D721Med (cell line): Measurements from ENCODE around the gene EPHB6.
A peak's percentile ranks its signal among the peaks of the same experiment; 100 is the strongest.

Source experiments
- DNase-seq: peaks from one replicate; pipeline ENCODE4 v3.0.0; 2011; ENCODE audit warnings: low spot score; ENCODE audit not compliant: insufficient read length
- FAIRE-seq: peaks from 2 replicates; lab custom pipeline; 2011; peaks lifted over from hg19 to GRCh38; lab: Jason Lieb, UNC
- TF ChIP-seq, protein P1 (sequence below): IDR thresholded peaks from 2 replicates; pipeline ENCODE4 v1.5.1; 2012; ENCODE audit warnings: mild to moderate bottlenecking, control low read depth; ENCODE audit not compliant: insufficient read depth; ENCODE audit errors: missing control alignments

EPHB6 gene

DNA sequence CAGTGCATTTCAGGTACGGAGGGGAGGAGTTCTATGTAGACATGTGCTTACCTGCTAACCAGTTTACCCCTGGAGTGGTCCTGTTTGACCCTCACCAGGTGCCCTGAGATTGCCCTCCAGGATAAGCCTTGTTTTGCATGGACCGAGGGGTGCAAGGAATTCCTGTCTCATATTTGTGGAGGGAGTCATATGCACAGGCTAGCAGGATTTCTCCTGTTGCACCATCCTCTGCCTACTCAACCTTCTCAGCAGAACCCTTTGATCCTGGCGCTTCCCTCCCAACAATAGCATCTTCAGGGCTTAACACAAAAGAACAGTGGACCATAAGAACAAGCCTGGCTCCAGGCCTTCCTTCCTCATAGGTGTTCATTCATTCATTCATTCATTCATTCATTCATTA lies 23.4 kb downstream of the EPHB6 start:
- DNase-seq, result no peak
- TF ChIP-seq, protein P1, sequence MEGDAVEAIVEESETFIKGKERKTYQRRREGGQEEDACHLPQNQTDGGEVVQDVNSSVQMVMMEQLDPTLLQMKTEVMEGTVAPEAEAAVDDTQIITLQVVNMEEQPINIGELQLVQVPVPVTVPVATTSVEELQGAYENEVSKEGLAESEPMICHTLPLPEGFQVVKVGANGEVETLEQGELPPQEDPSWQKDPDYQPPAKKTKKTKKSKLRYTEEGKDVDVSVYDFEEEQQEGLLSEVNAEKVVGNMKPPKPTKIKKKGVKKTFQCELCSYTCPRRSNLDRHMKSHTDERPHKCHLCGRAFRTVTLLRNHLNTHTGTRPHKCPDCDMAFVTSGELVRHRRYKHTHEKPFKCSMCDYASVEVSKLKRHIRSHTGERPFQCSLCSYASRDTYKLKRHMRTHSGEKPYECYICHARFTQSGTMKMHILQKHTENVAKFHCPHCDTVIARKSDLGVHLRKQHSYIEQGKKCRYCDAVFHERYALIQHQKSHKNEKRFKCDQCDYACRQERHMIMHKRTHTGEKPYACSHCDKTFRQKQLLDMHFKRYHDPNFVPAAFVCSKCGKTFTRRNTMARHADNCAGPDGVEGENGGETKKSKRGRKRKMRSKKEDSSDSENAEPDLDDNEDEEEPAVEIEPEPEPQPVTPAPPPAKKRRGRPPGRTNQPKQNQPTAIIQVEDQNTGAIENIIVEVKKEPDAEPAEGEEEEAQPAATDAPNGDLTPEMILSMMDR, result no peak
- no peak for FAIRE-seq

DNA sequence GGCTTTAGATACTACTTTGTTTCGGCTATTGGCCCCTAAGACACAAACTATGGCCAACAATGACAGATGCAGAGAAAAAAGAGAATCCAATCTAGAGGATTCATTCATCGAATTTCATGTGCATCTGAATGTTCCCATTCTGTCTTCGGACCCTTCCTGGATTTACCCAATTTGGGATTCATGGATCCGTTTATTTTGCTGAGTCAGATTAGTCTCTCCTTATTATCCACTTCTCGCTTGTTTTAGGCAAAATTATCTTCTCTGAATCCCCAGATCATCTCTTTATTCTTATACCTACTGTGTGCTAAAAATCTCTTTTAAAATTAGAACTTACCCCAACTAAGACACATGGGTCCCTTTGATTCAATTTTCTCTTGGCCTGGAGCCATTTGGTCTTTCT lies 24.2 kb downstream of the EPHB6 start:
- DNase-seq (no peak), FAIRE-seq (no peak)
- TF ChIP-seq, protein P1, result no peak

DNA sequence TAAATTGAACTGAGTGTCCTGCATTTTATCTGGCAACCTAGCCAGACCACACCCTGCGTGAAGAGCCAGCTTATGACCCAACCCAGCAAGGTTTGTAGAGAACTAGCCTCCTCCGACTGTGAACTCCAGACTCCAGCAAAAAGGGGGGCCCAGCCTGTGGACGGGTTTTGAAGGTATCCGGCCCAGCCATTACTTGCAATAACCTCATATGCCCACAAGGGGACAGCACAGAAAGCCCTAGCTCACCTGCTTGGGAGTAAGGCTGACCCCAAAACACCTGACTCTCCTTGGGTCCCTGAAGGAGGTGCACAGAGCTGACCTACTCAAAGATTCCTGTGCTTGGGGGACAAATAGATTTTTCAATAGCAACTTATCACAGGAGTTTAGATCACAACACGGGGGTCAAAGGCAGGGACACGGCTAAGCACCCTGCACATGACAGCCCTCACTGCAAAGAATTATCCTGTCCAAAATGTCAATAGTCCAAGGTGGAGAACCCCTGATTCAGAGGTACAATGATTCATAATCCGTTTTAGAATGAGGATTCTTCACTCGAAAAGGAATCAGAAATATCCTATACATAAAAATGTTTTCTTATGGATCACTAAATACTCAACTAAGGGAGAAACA lies 26.1 kb downstream of the EPHB6 start:
- TF ChIP-seq, protein P1, result peak; percentile 60
- FAIRE-seq (no peak), DNase-seq (no peak)

DNA sequence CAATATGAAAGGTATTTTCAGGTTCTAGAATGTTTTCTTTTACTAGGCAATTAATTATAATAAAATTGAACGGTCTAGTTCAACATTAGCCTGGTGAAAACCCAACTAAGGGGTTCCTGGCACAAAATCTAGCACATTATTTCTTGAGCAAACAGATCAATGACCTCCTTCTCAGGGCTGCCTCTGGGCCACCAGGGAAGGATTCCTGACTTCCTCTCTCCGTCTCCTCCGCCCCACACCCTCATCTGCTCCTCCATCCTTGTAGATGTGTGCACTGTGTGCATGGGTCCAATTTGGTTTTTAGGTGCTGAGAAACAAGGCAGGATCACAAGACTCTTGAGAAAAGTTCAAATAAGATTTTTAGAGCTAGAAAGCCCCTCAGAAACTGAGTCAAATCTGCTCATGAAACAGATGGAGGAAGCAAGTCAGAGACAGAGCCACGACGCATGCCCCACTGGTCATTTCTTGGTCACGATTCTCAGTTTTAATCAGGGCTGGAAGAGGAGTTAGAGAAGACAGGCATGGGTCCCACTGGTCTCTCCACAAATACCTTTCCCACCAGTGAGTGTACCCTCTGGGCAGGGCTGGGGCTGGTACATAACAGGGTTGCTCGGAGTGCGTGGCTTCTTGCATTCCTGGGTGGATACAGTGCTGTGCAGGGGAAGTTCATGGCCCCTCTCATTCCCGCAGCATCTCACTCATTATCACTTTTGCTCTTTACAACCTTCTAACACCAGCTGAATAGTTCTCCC lies 26.9 kb downstream of the EPHB6 start:
- no peak for FAIRE-seq
- no peak for DNase-seq
- TF ChIP-seq, protein P1, result no peak

DNA sequence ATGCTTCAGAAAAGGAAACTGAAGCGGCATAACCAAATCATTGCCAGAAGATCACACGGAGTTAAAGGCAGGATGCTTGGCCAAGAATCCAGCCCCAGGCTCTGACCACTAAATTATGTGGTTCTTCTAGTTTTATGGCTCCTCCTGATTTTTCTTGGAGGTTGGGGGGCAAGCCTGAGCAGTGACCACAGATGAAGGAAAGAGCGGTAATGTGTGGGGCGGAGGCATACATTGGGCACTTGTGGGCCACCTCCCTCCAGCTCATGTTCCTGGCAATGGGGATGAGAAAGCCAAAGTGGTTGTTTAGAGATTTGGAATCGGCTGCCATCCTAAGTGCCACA lies 27.4 kb downstream of the EPHB6 start:
- no peak for FAIRE-seq
- TF ChIP-seq, protein P1, result no peak
- no peak for DNase-seq

DNA sequence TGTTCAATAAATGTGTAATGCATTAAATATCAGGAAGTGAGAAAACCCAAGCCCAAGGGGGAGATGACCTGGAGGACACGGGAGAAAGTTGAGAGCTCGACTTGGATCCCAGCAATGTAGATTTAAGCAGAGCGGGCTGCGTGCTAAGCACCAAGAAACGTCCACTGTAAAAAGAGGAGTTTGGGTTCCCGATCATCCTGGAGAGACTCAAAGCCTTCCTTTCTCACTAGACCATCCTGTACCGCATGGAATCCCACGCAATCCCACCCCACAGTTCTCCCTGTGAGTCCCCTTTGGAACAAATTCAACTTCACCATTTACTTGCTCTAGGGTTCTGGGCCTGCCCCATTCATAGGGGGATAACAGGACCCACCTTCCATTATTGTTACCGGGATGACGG lies 28.3 kb downstream of the EPHB6 start:
- TF ChIP-seq, protein P1, result no peak
- FAIRE-seq (no peak), DNase-seq (no peak)

DNA sequence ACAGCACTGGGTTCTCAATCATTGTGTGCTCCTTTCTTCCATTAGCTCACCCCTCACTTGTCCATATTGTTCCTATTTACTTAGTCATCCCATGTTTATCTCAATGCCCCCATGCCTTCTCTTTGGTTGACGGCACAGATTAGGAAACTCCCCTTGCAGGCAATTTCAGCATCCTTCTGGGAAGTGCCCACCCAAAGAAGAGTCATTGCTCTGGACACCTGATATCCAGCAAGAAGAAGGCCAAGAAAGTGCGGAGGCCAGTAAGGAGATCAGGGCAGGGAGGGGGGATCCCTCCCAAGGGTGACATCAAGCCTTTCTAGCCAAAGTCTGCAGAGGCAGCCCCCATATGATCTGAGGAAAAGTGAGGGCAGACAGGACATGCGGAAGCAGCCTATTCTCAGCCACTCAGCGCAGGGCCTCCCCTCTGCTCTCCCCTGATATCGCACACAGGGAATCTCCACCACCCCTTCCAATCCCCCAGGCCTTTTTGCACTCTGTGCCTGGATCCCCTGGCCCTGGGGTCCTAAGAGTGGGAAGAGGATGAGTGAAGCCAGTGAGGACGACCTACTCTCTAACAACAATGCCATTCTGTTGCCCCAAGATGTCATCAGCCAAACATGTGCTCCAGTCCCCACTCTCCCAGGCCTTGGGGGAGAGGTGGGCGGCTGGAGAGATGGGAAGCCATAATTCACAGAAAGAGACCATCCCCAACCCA lies 28.9 kb downstream of the EPHB6 start:
- TF ChIP-seq, protein P1, result no peak
- DNase-seq, result no peak
- FAIRE-seq, result no peak
